Measurements from ENCODE around the gene IPO8.
"Not testable (repeated sequence)": the region's sequence is repeated elsewhere in the genome, so short reads cannot be mapped to it uniquely, and the experiment has no call there.

IPO8 gene

GRCh38 chr12:30687265-30687986, 8.2 kb downstream of the IPO8 start:
- no peak for DNase-seq

GRCh38 chr12:30679241-30679640, 16.4 kb downstream of the IPO8 start:
- no peak for DNase-seq

- DNase-seq, result no peak
Measured at GRCh38 chr12:30678221-30678620, 17.4 kb downstream of the IPO8 start.

- no peak for DNase-seq
Measured at GRCh38 chr12:30661210-30661609, 34.5 kb downstream of the IPO8 start.

GRCh38 chr12:30652034-30652696, 43.5 kb downstream of the IPO8 start:
- DNase-seq, result no peak

- no peak for DNase-seq
Measured at GRCh38 chr12:30646821-30647220, 48.8 kb downstream of the IPO8 start.

- no peak for DNase-seq
Measured at GRCh38 chr12:30643366-30643765, 52.3 kb downstream of the IPO8 start.

GRCh38 chr12:30640392-30640791, 55.3 kb downstream of the IPO8 start:
- no peak for DNase-seq

GRCh38 chr12:30635385-30635784, 60.3 kb downstream of the IPO8 start:
- no peak for DNase-seq

GRCh38 chr12:30631740-30632139, 63.9 kb downstream of the IPO8 start:
- no peak for DNase-seq

GRCh38 chr12:30630979-30631285, 64.7 kb downstream of the IPO8 start:
- DNase-seq, result no peak

GRCh38 chr12:30630076-30630978, 65.3 kb downstream of the IPO8 start:
- no peak for DNase-seq

- no peak for DNase-seq
Measured at GRCh38 chr12:30626847-30627246, 68.8 kb downstream of the IPO8 start.

- no peak for DNase-seq
Measured at GRCh38 chr12:30624009-30624408, 71.7 kb downstream of the IPO8 start.

GRCh38 chr12:30622509-30622908, 73.2 kb downstream of the IPO8 start:
- DNase-seq, result no peak

GRCh38 chr12:30621663-30622241, 73.9 kb downstream of the IPO8 start:
- not testable (repeated sequence) for DNase-seq

GRCh38 chr12:30617346-30618016, 78.2 kb downstream of the IPO8 start:
- no peak for DNase-seq

- DNase-seq, result no peak
Measured at GRCh38 chr12:30614031-30614430, 81.6 kb downstream of the IPO8 start.

GRCh38 chr12:30613119-30613830, 82.4 kb downstream of the IPO8 start:
- DNase-seq, result no peak

- DNase-seq, result no peak
Measured at GRCh38 chr12:30610718-30611117, 85.0 kb downstream of the IPO8 start.

GRCh38 chr12:30609819-30610218, 85.8 kb downstream of the IPO8 start:
- DNase-seq, result not testable (repeated sequence)

GRCh38 chr12:30604302-30604701, 91.4 kb downstream of the IPO8 start:
- DNase-seq, result not testable (repeated sequence)
